Ascending aorta (tissue), 2 donors: Measurements from ENCODE around the gene PALM. TPM values are rescaled to one million over a fixed set of nuclear protein-coding genes. Genes with fewer than 3 reads are reported as not detected.
"Not testable (repeated sequence)": the region's sequence is repeated elsewhere in the genome, so short reads cannot be mapped to it uniquely, and the experiment has no call there.

Experiments used
- DNase-seq, 2 donors: peaks; one replicate each; pipeline ENCODE4 v3.0.0-alpha.2; 2019; ENCODE audit warnings: low spot score in 2 of 2
- H3K27ac ChIP-seq, 2 donors: fragments of 200-600 bp; sonication (generic); one replicate each; pipeline ENCODE4 v1.5.1; 2016 to 2017; ENCODE audit warnings: mild to moderate bottlenecking in 1 of 2
- H3K27me3 ChIP-seq: fragments of 200-600 bp; sonication (generic); one replicate; pipeline ENCODE4 v1.5.1; 2017
- H3K36me3 ChIP-seq, 2 donors: fragments of 200-600 bp; sonication (generic); one replicate each; pipeline ENCODE4 v1.5.1; 2016
- H3K4me1 ChIP-seq, 2 donors: fragments of 200-600 bp; sonication (generic); one replicate each; pipeline ENCODE4 v1.5.1; 2016 to 2017; ENCODE audit warnings: mild to moderate bottlenecking in 1 of 2
- H3K4me3 ChIP-seq, 2 donors: fragments of 200-600 bp; sonication (generic); one replicate each; pipeline ENCODE4 v1.5.1; 2016 to 2017; ENCODE audit warnings: mild to moderate bottlenecking in 1 of 2
- H3K9me3 ChIP-seq, 2 donors: fragments of 200-600 bp; sonication (generic); one replicate each; pipeline ENCODE4 v1.5.1; 2016
- CTCF ChIP-seq, 3 experiments: fragments of 200-600 bp in 2 of 3; fragments of 450-650 bp in 1 of 3; sonication (generic) in 2 of 3; IDR thresholded peaks; one replicate each; pipeline ENCODE4 v1.5.1; 2016 to 2019; ENCODE audit warnings: antibody characterized with exemption in 3 of 3, mild to moderate bottlenecking in 1 of 3, moderate library complexity in 1 of 3
- intact Hi-C: fragments of 100-400 bp; cut with DNase I; formaldehyde crosslinking; loops from one replicate; pipeline ENCODE4 v1.15.1; 2023
- total RNA-seq: library from RNA; depleted of rRNA; stranded (reverse); fragments of >200 nt; gene quantifications from one replicate; pipeline ENCODE4 v1.1.0, GENCODE V29; 2016

Gene PALM
- total RNA-seq, 1 donor from 2014 or later = 107 TPM

GRCh38 chr19:725461-726089 lies 16.8 kb downstream of the PALM start:
- no peak for TF ChIP-seq CTCF (IDR thresholded peaks at IDR 0.05)
- no peak overlapping the region for H3K4me3 ChIP-seq
- no peak for DNase-seq
- no peaks in the 10 kb centered on the region for H3K4me1 ChIP-seq
- no peak overlapping the region for H3K27ac ChIP-seq
- no peaks in the 10 kb centered on the region for H3K9me3 ChIP-seq
- H3K36me3 ChIP-seq = no peaks in the 10 kb centered on the region
- H3K27me3 ChIP-seq = no peaks in the 10 kb centered on the region
- intact Hi-C loops = no loop called here

- TF ChIP-seq CTCF (IDR thresholded peaks at IDR 0.05) = no peak
- Histone ChIP-seq H3K27me3 (no peaks in the 10 kb centered on the region), H3K4me1 (no peaks in the 10 kb centered on the region), H3K36me3 (no peaks in the 10 kb centered on the region), H3K4me3 (no peak overlapping the region), H3K27ac (peak overlapping the region; percentile 5 to 62), H3K9me3 (no peaks in the 10 kb centered on the region)
- DNase-seq = no peak
- intact Hi-C loops = no loop called here
Measured at GRCh38 chr19:726993-727956, 18.5 kb downstream of the PALM start.

GRCh38 chr19:728011-728410 lies 19.3 kb downstream of the PALM start:
- H3K4me3 ChIP-seq = no peak overlapping the region
- no peaks in the 10 kb centered on the region for H3K4me1 ChIP-seq
- no peaks in the 10 kb centered on the region for H3K36me3 ChIP-seq
- intact Hi-C loops = no loop called here
- no peak for DNase-seq
- no peaks in the 10 kb centered on the region for H3K27me3 ChIP-seq
- TF ChIP-seq CTCF (IDR thresholded peaks at IDR 0.05) = no peak
- peak overlapping the region; percentile 5 to 62 for H3K27ac ChIP-seq
- H3K9me3 ChIP-seq = no peaks in the 10 kb centered on the region

- H3K4me3 ChIP-seq, H3K4me1 ChIP-seq, H3K27ac ChIP-seq, H3K9me3 ChIP-seq, DNase-seq, H3K27me3 ChIP-seq, intact Hi-C loops, H3K36me3 ChIP-seq: not testable (repeated sequence)
Measured at GRCh38 chr19:729564-729963, 20.8 kb downstream of the PALM start.

GRCh38 chr19:729965-730668 lies 21.4 kb downstream of the PALM start:
- DNase-seq = no peak
- H3K27ac ChIP-seq = no peak overlapping the region

More at GRCh38 chr19:729965-730668, 21.4 kb downstream of the PALM start:
- Histone ChIP-seq H3K4me3 (no peak overlapping the region), H3K9me3 (no peaks in the 10 kb centered on the region), H3K36me3 (no peaks in the 10 kb centered on the region), H3K4me1 (no peaks in the 10 kb centered on the region), H3K27me3 (no peaks in the 10 kb centered on the region)
- TF ChIP-seq CTCF (IDR thresholded peaks at IDR 0.05) = no peak
- intact Hi-C loops = loop anchor here (5.0 kb wide), 1 partner anchor 48 kb away; no protein-coding TSS in a partner anchor
